Neural progenitor cell (in vitro differentiated cells): ENCODE data around the gene ATP2A3. TPM values are rescaled to one million over a fixed set of nuclear protein-coding genes. Genes with fewer than 3 reads are reported as not detected.

ENCODE experiments used
- DNase-seq: peaks from one replicate; pipeline ENCODE4 v3.0.0-alpha.2; 2016; ENCODE audit warnings: low spot score
- H2AFZ ChIP-seq: fragments of 200-600 bp; sonication (generic); replicated peaks from 2 replicates; pipeline ENCODE4 v1.6.1; 2016; ENCODE audit warnings: antibody characterized with exemption
- H3F3A ChIP-seq: fragments of 200-600 bp; sonication (generic); 2 replicates; pipeline ENCODE4 v1.6.1; 2016; ENCODE audit warnings: antibody characterized with exemption, low read depth
- H3K27ac ChIP-seq: fragments of 200-600 bp; sonication (generic); 2 replicates; pipeline ENCODE4 v1.5.1; 2016; ENCODE audit warnings: mild to moderate bottlenecking
- H3K27me3 ChIP-seq: fragments of 200-600 bp; sonication (generic); 2 replicates; pipeline ENCODE4 v1.6.1; 2016; ENCODE audit warnings: mild to moderate bottlenecking, moderate library complexity
- H3K36me3 ChIP-seq: fragments of 200-600 bp; sonication (generic); 2 replicates; pipeline ENCODE4 v1.5.1; 2016
- H3K4me1 ChIP-seq: fragments of 200-600 bp; sonication (generic); 2 replicates; pipeline ENCODE4 v1.6.1; 2016; ENCODE audit warnings: mixed run types
- H3K4me2 ChIP-seq: fragments of 200-600 bp; sonication (generic); 2 replicates; pipeline ENCODE4 v1.6.1; 2016
- H3K4me3 ChIP-seq: fragments of 200-600 bp; sonication (generic); 2 replicates; pipeline ENCODE4 v1.5.1; 2016
- H3K79me2 ChIP-seq: fragments of 200-600 bp; sonication (generic); 2 replicates; pipeline ENCODE4 v1.6.1; 2016; ENCODE audit warnings: low read depth
- H3K9ac ChIP-seq: fragments of 200-600 bp; sonication (generic); 2 replicates; pipeline ENCODE4 v1.6.1; 2016
- H3K9me3 ChIP-seq: fragments of 200-600 bp; sonication (generic); 2 replicates; pipeline ENCODE4 v1.5.1; 2016; ENCODE audit warnings: low read depth
- H4K20me1 ChIP-seq: fragments of 200-600 bp; sonication (generic); 2 replicates; pipeline ENCODE4 v1.6.1; 2016; ENCODE audit warnings: low read depth
- H3K27ac Mint-ChIP-seq: 3 replicates; pipeline ENCODE4 v1.8.0; 2021; ENCODE audit warnings: mixed read lengths
- H3K27me3 Mint-ChIP-seq: 2 replicates; pipeline ENCODE4 v1.8.0; 2022; ENCODE audit warnings: low read depth, mild to moderate bottlenecking, inconsistent platforms, moderate library complexity, mixed read lengths; ENCODE audit not compliant: insufficient read depth
- H3K36me3 Mint-ChIP-seq: 3 replicates; pipeline ENCODE4 v1.8.0; 2021; ENCODE audit warnings: mixed read lengths
- H3K4me1 Mint-ChIP-seq: 3 replicates; pipeline ENCODE4 v1.8.0; 2021; ENCODE audit warnings: mixed read lengths
- H3K4me3 Mint-ChIP-seq: 3 replicates; pipeline ENCODE4 v1.8.0; 2021; ENCODE audit warnings: mild to moderate bottlenecking, moderate library complexity, mixed read lengths
- H3K9me3 Mint-ChIP-seq: 3 replicates; pipeline ENCODE4 v1.8.0; 2020; ENCODE audit warnings: mixed read lengths
- CTCF ChIP-seq: fragments of 200-600 bp; sonication (generic); IDR thresholded peaks from 2 replicates; pipeline ENCODE4 v1.5.1; 2017; ENCODE audit warnings: antibody characterized with exemption, mild to moderate bottlenecking
- EZH2 ChIP-seq: fragments of 200-600 bp; sonication (generic); IDR thresholded peaks from 2 replicates; pipeline ENCODE4 v1.6.1; 2017; ENCODE audit warnings: antibody characterized with exemption, mild to moderate bottlenecking, moderate library complexity
- EZH2phosphoT487 ChIP-seq: fragments of 200-600 bp; sonication (generic); IDR thresholded peaks from 2 replicates; pipeline ENCODE4 v1.6.1; 2017; ENCODE audit warnings: antibody characterized with exemption
- total RNA-seq: library from RNA; depleted of rRNA; stranded (reverse); fragments of >200 nt; gene quantifications from 2 replicates; pipeline ENCODE4 v1.2.3, GENCODE V29; 2015; ENCODE audit warnings: low replicate concordance

The ATP2A3 gene
- total RNA-seq, 1 donor from 2014 or later: 0.65 TPM

- Histone ChIP-seq H3K79me2 (no peaks in the 10 kb centered on the region), H4K20me1 (no peaks in the 10 kb centered on the region), H3K9ac (no peak overlapping the region), H3K27ac (no peak overlapping the region), H3K4me3 (no peak overlapping the region), H3K4me1 (no peaks in the 10 kb centered on the region), H3F3A (no peaks in the 10 kb centered on the region), H3K36me3 (no peaks in the 10 kb centered on the region), H3K4me2 (no peak overlapping the region), H3K27me3 (no peaks in the 10 kb centered on the region), H3K9me3 (no peaks in the 10 kb centered on the region), H2AFZ (no peak overlapping the region)
- Mint-ChIP-seq H3K27me3 (peaks cover 8% of the 10 kb centered on the region), H3K27ac (no peak overlapping the region), H3K4me1 (peaks cover 6% of the 10 kb centered on the region), H3K9me3 (no peaks in the 10 kb centered on the region), H3K4me3 (no peak overlapping the region), H3K36me3 (no peaks in the 10 kb centered on the region)
- TF ChIP-seq EZH2phosphoT487 (no peak), CTCF (no peak), EZH2 (no peak)
- DNase-seq: no peak
Measured at GRCh38 chr17:3919123-3919624, 45.1 kb downstream of the ATP2A3 start.

DNA sequence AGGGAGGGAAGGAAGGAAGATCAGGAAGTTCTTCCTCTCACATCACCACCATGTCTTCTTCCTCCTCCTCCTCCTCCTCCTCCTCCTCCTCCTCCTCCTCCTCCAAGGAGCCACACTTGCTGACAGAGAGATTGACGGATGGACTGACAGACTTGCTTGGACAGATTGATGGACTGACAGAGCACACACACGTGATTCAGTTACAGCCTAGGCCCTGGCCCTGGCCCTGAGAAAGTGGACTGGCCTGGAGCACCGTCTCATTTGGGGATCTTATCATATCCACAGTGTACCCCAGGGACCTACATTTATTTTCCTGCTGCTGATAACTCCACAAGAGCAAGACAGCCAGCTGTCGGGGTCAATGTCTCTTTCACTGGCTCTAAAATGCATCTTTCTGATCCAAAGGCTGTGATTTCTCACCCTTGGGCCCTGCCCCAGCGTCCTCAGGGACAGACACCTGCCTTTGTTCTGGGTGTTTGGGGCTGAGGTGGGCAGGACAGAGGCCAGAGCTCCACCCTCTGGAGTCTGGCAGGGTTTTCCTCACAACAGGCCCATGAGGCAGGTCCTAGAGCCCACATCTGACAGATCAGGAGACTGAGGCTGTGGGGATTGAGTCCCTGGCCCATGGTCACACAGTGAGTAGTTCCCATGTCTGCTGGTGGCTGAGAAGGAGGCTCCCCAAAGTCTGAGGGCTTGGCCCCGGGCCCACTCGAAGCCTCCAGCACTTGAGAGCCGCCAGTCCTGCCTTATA lies 45.7 kb downstream of the ATP2A3 start:
- H3K27ac ChIP-seq: no peak overlapping the region
- DNase-seq: no peak
- H3K9ac ChIP-seq: peak overlapping the region; percentile 20
- no peak overlapping the region for H3K4me3 ChIP-seq
- TF ChIP-seq CTCF (no peak), EZH2phosphoT487 (no peak), EZH2 (no peak)
- Mint-ChIP-seq H3K4me3 (no peak overlapping the region), H3K4me1 (peaks cover 3% of the 10 kb centered on the region), H3K36me3 (no peaks in the 10 kb centered on the region), H3K27me3 (peaks cover 7% of the 10 kb centered on the region), H3K27ac (no peak overlapping the region), H3K9me3 (no peaks in the 10 kb centered on the region)
- no peak overlapping the region for H3K4me2 ChIP-seq
- peak overlapping the region; percentile 57 for H2AFZ ChIP-seq
- H3F3A ChIP-seq: no peaks in the 10 kb centered on the region
- no peaks in the 10 kb centered on the region for H3K9me3 ChIP-seq
- H3K4me1 ChIP-seq: no peaks in the 10 kb centered on the region
- H3K27me3 ChIP-seq: no peaks in the 10 kb centered on the region
- no peaks in the 10 kb centered on the region for H4K20me1 ChIP-seq
- H3K79me2 ChIP-seq: no peaks in the 10 kb centered on the region
- no peaks in the 10 kb centered on the region for H3K36me3 ChIP-seq

- H3K27me3 Mint-ChIP-seq: peaks cover 4% of the 10 kb centered on the region
- no peak for DNase-seq
- H3K27ac Mint-ChIP-seq: no peak overlapping the region
- Histone ChIP-seq H4K20me1 (no peaks in the 10 kb centered on the region), H2AFZ (no peak overlapping the region), H3K4me1 (no peaks in the 10 kb centered on the region), H3K27me3 (no peaks in the 10 kb centered on the region), H3K36me3 (no peaks in the 10 kb centered on the region), H3K9ac (no peak overlapping the region), H3K79me2 (no peaks in the 10 kb centered on the region), H3K27ac (no peak overlapping the region), H3K9me3 (no peaks in the 10 kb centered on the region), H3K4me2 (no peak overlapping the region), H3K4me3 (no peak overlapping the region), H3F3A (no peaks in the 10 kb centered on the region)
- peaks cover 3% of the 10 kb centered on the region for H3K4me1 Mint-ChIP-seq
- no peak overlapping the region for H3K4me3 Mint-ChIP-seq
- H3K9me3 Mint-ChIP-seq: no peaks in the 10 kb centered on the region
- H3K36me3 Mint-ChIP-seq: no peaks in the 10 kb centered on the region
- TF ChIP-seq EZH2: no peak
- no peak for TF ChIP-seq CTCF
- no peak for TF ChIP-seq EZH2phosphoT487
Measured at GRCh38 chr17:3917391-3917931, 46.8 kb downstream of the ATP2A3 start.
